Pancreas (tissue), 10 donors: Measurements from ENCODE around the gene TNFAIP6. TPM values are rescaled to one million over a fixed set of nuclear protein-coding genes. Genes with fewer than 3 reads are reported as not detected.
A peak's percentile ranks its signal among the peaks of the same experiment; 100 is the strongest.
"Not testable (repeated sequence)": the region's sequence is repeated elsewhere in the genome, so short reads cannot be mapped to it uniquely, and the experiment has no call there.

Experiments used
- ATAC-seq, 4 donors: fragments of 200-7000 bp; cut with Tn5 transposase; one replicate each; pipeline versions ENCODE4 v1.8.0 to v1.9.1; 2020; ENCODE audit warnings: mild to moderate bottlenecking in 4 of 4, moderate library complexity in 4 of 4
- DNase-seq, 6 donors: peaks; one replicate each; pipeline ENCODE4 v3.0.0-alpha.2; 2020
- FAIRE-seq: peaks from 2 replicates; lab custom pipeline; 2012; peaks lifted over from hg19 to GRCh38; lab: Jason Lieb, UNC
- H3K27ac ChIP-seq, 4 donors: fragments of 200-600 bp; sonication (generic); 1 replicate in 3 of 4; 2 replicates in 1 of 4; pipeline versions ENCODE4 v1.5.0 to v1.8.0; 2020
- H3K27me3 ChIP-seq, 4 donors: fragments of 200-600 bp; one replicate each; pipeline ENCODE4 v1.8.0; 2021
- H3K36me3 ChIP-seq, 3 donors: fragments of 200-600 bp; sonication (generic) in 1 of 3; one replicate each; pipeline versions ENCODE4 v1.5.0 to v1.8.0; 2020 to 2021
- H3K4me1 ChIP-seq, 3 donors: fragments of 200-600 bp; one replicate each; pipeline ENCODE4 v1.8.0; 2021
- H3K4me3 ChIP-seq, 4 donors: fragments of 200-600 bp; sonication (generic) in 2 of 4; one replicate each; pipeline versions ENCODE4 v1.5.0 to v1.8.0; 2020 to 2021
- H3K9me3 ChIP-seq, 4 donors: fragments of 200-600 bp; one replicate each; pipeline ENCODE4 v1.8.0; 2021
- CTCF ChIP-seq, 4 donors: fragments of 200-600 bp; sonication (generic) in 3 of 4; IDR thresholded peaks; one replicate each; pipeline versions ENCODE4 v1.5.0 to v1.8.0; 2021; ENCODE audit warnings: antibody characterized with exemption in 4 of 4
- WGBS, 2 donors: extraction: QIAGEN DNeasy Blood & Tissue Kit; methylation state at CpG; one replicate each; pipeline ENCODE4 v1.1.7; 2013; 5-methylcytosine and 5-hydroxymethylcytosine counted together
- intact Hi-C, 3 donors: fragments of 100-400 bp; cut with DNase I; formaldehyde crosslinking; loops; one replicate each; pipeline versions ENCODE4 v1.11.1 to v1.14.2; 2022
- polyA plus RNA-seq, 2 donors: library from polyadenylated mRNA; stranded (reverse); fragments of 200-250 nt; gene quantifications; one replicate each; pipeline ENCODE4 v1.2.3, GENCODE V29; 2013
- total RNA-seq, 6 donors: library from RNA; stranded (reverse); fragmentation: NEBNext Ultra II Directional in 4 of 6; extraction: Animal tissue kit (Norgen Biotek cat#: 25700) in 4 of 6; gene quantifications; one replicate each; pipeline versions ENCODE4 v1.2.1 to v1.2.4, GENCODE V29; 2021 to 2023
- donor health status: healthy with polysubstance abuse.
- donor health status: DM: no; HTN: no; CAD: no; lungs with moderate emphysema.
- donor health status: DM: no; HTN: no; CAD: no.
- donor health status: control.
- donor health status: control.
- donor health status: Bipolar disorder and iron deficiency.
- donor health status: DM: yes; HTN: yes; CAD: no.
- donor health status: DM: no; HTN: no; CAD: no.
- donor health status: DM: no; HTN: no; CAD: no.
- donor health status: DM: yes; HTN: yes; CAD: no.

Gene TNFAIP6
- total RNA-seq (under 1 TPM in 3 of 6 donors, not detected in 3; 0.08 to 0.55 (median 0.44) TPM), polyA plus RNA-seq (under 1 TPM in 1 of 2 donors, not detected in 1; 0.16 TPM)

- Histone ChIP-seq H3K27me3 (no peaks in the 10 kb centered on the region), H3K4me1 (no peaks in the 10 kb centered on the region), H3K4me3 (no peak within 1 kb of the TSS), H3K36me3 (no peaks in the 10 kb centered on the region), H3K27ac (no peak within 1 kb of the TSS), H3K9me3 (no peaks in the 10 kb centered on the region)
- DNase-seq (no peak), FAIRE-seq (no peak), ATAC-seq (peak in 3 of 4 donors; percentile 34 to 52 (median 49))
- intact Hi-C loops: no loop called here
- 44 to 55% methylated on average over 3 of the region's 3 CpGs for WGBS, 2 donors
- no peak for TF ChIP-seq CTCF (IDR thresholded peaks at IDR 0.05)
These were observed at the start of gene TNFAIP6 for GRCh38 chr2:151357359-151357758. Gene TNFAIP6 (plus strand): TSS chr2:151357592. CDS start chr2:151357667, 75 bp downstream.

GRCh38 chr2:151310313-151310712 lies 47.1 kb upstream of the TNFAIP6 start:
- DNase-seq, ATAC-seq, H3K4me1 ChIP-seq, H3K9me3 ChIP-seq, intact Hi-C loops, FAIRE-seq, H3K27ac ChIP-seq, H3K27me3 ChIP-seq, H3K4me3 ChIP-seq, H3K36me3 ChIP-seq: not testable (repeated sequence)
- WGBS, 2 donors: 76 to 86% methylated on average over 6 of the region's 6 CpGs

- H3K36me3 ChIP-seq, H3K27ac ChIP-seq, H3K4me1 ChIP-seq, H3K27me3 ChIP-seq, H3K4me3 ChIP-seq, intact Hi-C loops, H3K9me3 ChIP-seq, DNase-seq, FAIRE-seq, ATAC-seq: not testable (repeated sequence)
- WGBS, 2 donors: 75 to 85% methylated on average over 6 of the region's 6 CpGs
These were observed 45.0 kb upstream of the TNFAIP6 start for GRCh38 chr2:151312440-151312839.

- WGBS, 2 donors: 62 to 63% methylated on average over 7 of the region's 7 CpGs
- ATAC-seq (no peak), DNase-seq (no peak), FAIRE-seq (no peak)
- Histone ChIP-seq H3K36me3 (no peaks in the 10 kb centered on the region), H3K4me3 (no peak overlapping the region), H3K9me3 (no peaks in the 10 kb centered on the region), H3K4me1 (no peaks in the 10 kb centered on the region), H3K27ac (no peak overlapping the region), H3K27me3 (no peaks in the 10 kb centered on the region)
- no peak for TF ChIP-seq CTCF (IDR thresholded peaks at IDR 0.05)
- intact Hi-C loops: no loop called here
These were observed 42.0 kb upstream of the TNFAIP6 start for GRCh38 chr2:151315381-151315903.

GRCh38 chr2:151325581-151326095 lies 31.8 kb upstream of the TNFAIP6 start:
- Histone ChIP-seq H3K27ac (no peak overlapping the region), H3K4me3 (no peak overlapping the region), H3K4me1 (no peaks in the 10 kb centered on the region), H3K36me3 (no peaks in the 10 kb centered on the region), H3K27me3 (no peaks in the 10 kb centered on the region), H3K9me3 (no peaks in the 10 kb centered on the region)
- 69 to 73% methylated on average over 4 of the region's 4 CpGs for WGBS, 2 donors
- FAIRE-seq (no peak), ATAC-seq (no peak), DNase-seq (no peak)
- no peak for TF ChIP-seq CTCF (IDR thresholded peaks at IDR 0.05)
- intact Hi-C loops: no loop called here

- Histone ChIP-seq H3K4me1 (no peaks in the 10 kb centered on the region), H3K36me3 (no peaks in the 10 kb centered on the region), H3K27me3 (no peaks in the 10 kb centered on the region), H3K9me3 (no peaks in the 10 kb centered on the region), H3K27ac (no peak overlapping the region), H3K4me3 (no peak overlapping the region)
- intact Hi-C loops: no loop called here
- DNase-seq (no peak), ATAC-seq (no peak), FAIRE-seq (peak; percentile 45)
- TF ChIP-seq CTCF (IDR thresholded peaks at IDR 0.05): no peak
- WGBS, 2 donors: 91 to 97% methylated on average over 1 of the region's 1 CpG
These were observed 30.8 kb upstream of the TNFAIP6 start for GRCh38 chr2:151326554-151326953.
